ENCODE data around the gene CNTN4. TPM values are rescaled to one million over a fixed set of nuclear protein-coding genes. Genes with fewer than 3 reads are reported as not detected.

Gene CNTN4
- total RNA-seq, 3 donors from 2014 or later: 6.6 to 16.7 (median 16.7) TPM

DNA sequence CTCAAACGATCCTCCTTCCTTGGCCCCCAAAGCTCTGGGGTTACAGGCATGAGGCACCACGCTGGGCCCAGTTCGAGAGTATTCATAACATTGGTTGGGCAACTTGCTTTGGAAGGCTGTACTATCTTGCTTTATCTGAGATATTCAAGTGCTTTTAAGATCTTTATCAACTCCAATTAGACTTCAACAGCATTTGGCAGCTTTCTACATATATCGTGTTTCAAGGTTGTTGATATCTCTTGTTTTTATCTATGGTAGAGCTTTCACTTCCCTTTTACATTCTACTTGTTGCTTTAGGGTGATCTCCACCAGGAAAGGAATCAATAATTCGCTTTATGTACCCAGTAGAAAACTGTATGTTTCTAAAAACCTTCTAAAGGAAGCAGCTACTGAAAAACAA, 616.2 kb downstream of the CNTN4 start:
- TF ChIP-seq POLR2A (IDR thresholded peaks at IDR 0.05) (no peak), POLR2AphosphoS5 (IDR thresholded peaks at IDR 0.05) (no peak)
- TF ChIP-seq, protein P1, sequence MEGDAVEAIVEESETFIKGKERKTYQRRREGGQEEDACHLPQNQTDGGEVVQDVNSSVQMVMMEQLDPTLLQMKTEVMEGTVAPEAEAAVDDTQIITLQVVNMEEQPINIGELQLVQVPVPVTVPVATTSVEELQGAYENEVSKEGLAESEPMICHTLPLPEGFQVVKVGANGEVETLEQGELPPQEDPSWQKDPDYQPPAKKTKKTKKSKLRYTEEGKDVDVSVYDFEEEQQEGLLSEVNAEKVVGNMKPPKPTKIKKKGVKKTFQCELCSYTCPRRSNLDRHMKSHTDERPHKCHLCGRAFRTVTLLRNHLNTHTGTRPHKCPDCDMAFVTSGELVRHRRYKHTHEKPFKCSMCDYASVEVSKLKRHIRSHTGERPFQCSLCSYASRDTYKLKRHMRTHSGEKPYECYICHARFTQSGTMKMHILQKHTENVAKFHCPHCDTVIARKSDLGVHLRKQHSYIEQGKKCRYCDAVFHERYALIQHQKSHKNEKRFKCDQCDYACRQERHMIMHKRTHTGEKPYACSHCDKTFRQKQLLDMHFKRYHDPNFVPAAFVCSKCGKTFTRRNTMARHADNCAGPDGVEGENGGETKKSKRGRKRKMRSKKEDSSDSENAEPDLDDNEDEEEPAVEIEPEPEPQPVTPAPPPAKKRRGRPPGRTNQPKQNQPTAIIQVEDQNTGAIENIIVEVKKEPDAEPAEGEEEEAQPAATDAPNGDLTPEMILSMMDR (IDR thresholded peaks at IDR 0.05): no peak
- no peaks in the 10 kb centered on the region for H3K4me1 ChIP-seq
- H3K27me3 ChIP-seq: no peaks in the 10 kb centered on the region
- H3K36me3 ChIP-seq: no peaks in the 10 kb centered on the region
- H3K9me3 ChIP-seq: no peaks in the 10 kb centered on the region
- no peak for DNase-seq (ENCODE audit: low spot score in 2 of 2)
- H3K27ac ChIP-seq: no peak overlapping the region
- no peak overlapping the region for H3K4me3 ChIP-seq
- intact Hi-C loops (cut with DNase I; ENCODE audit: low total_unique reads): no loop called here

DNA sequence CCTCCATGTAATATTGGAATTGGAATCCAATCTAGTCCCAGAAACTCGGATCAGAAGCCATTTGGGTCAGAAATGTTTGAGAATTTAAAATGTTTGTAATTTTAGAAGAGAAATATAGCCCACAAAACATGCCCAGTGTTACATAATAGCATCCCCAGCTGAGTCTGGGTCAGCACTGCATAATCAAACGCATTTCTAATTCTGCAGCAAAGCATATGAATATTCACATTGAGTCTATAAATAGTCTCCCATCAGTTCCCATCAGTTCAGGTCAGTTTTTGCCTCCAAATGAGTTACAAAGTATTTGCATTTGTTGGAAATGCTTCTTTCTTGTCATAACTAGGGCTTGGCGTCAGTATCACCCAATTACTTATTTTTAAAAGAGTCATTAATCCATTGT, 628.4 kb downstream of the CNTN4 start:
- H3K27me3 ChIP-seq: no peaks in the 10 kb centered on the region
- no peak for DNase-seq (ENCODE audit: low spot score in 2 of 2)
- no peak overlapping the region for H3K27ac ChIP-seq
- no peaks in the 10 kb centered on the region for H3K4me1 ChIP-seq
- intact Hi-C loops (cut with DNase I; ENCODE audit: low total_unique reads): no loop called here
- H3K9me3 ChIP-seq: no peaks in the 10 kb centered on the region
- no peaks in the 10 kb centered on the region for H3K36me3 ChIP-seq
- TF ChIP-seq, protein P1 (IDR thresholded peaks at IDR 0.05): no peak
- TF ChIP-seq POLR2AphosphoS5 (IDR thresholded peaks at IDR 0.05) (no peak), POLR2A (IDR thresholded peaks at IDR 0.05) (no peak)
- no peak overlapping the region for H3K4me3 ChIP-seq

DNA sequence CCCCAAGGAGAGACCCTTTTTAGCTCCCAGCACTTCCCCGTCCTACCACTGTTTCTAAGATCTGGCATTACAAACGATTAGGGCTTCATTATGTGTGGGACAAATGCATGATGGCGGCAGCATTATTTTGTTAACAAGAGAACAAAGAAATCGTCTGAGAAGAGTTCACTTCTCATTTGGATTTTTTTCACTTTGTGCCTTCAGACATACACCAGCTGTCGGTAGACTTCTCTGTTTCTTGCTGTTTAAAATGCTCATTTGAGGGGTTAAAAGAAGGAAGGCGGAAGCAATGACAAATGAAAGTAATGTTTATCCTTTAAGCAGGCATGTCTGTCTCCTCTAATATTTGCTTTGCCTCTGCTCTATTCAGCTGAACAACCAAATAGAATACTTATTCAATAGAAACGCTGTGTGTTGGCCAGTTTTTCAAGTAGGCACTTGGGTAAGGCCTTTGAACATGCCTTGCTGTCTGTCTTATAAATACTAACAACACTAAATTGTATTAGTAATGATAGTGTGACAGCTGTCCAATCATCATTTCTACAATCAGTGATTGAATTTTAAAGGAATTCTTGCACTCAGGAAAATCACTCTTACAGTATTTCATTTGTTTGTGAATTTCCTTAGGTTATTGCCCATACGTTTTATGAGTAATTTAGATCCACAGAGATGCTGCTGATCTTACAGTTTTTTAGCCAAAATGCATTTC, 629.1 kb downstream of the CNTN4 start:
- intact Hi-C loops (cut with DNase I; ENCODE audit: low total_unique reads): no loop called here
- H3K4me1 ChIP-seq: no peaks in the 10 kb centered on the region
- no peaks in the 10 kb centered on the region for H3K9me3 ChIP-seq
- H3K36me3 ChIP-seq: no peaks in the 10 kb centered on the region
- DNase-seq (ENCODE audit: low spot score in 2 of 2): no peak
- H3K4me3 ChIP-seq: no peak overlapping the region
- H3K27ac ChIP-seq: no peak overlapping the region
- TF ChIP-seq, protein P1 (IDR thresholded peaks at IDR 0.05): no peak
- no peak for TF ChIP-seq POLR2A (IDR thresholded peaks at IDR 0.05)
- TF ChIP-seq POLR2AphosphoS5 (IDR thresholded peaks at IDR 0.05): no peak
- H3K27me3 ChIP-seq: no peaks in the 10 kb centered on the region

DNA sequence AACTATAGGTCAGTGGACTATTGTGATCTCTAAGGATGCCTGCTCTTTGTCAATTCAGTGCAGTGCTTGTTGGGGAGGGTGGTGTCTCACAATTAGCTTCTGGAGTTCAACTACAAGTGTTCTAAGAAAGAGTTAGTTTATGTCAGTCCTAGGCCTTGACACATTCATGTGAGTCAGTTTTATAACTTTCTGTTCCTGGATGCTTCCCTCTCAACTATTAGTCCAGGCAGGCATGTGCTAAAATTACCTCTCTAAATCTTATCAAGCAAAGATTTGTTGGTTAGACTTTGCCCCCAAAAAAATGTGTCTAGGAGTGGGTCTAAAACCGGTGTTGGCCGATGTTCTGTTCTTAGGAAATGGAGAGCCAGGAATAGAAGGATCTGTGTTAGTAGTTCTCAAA, 633.2 kb downstream of the CNTN4 start:
- H3K27me3 ChIP-seq: no peaks in the 10 kb centered on the region
- no peak overlapping the region for H3K27ac ChIP-seq
- no peak for TF ChIP-seq POLR2A (IDR thresholded peaks at IDR 0.05)
- TF ChIP-seq, protein P1 (IDR thresholded peaks at IDR 0.05): no peak
- TF ChIP-seq POLR2AphosphoS5 (IDR thresholded peaks at IDR 0.05): no peak
- DNase-seq (ENCODE audit: low spot score in 2 of 2): no peak
- intact Hi-C loops (cut with DNase I; ENCODE audit: low total_unique reads): loop anchor here (5.0 kb wide), 1 partner anchor 285 kb away; no protein-coding TSS in a partner anchor
- no peak overlapping the region for H3K4me3 ChIP-seq
- no peaks in the 10 kb centered on the region for H3K9me3 ChIP-seq
- H3K36me3 ChIP-seq: no peaks in the 10 kb centered on the region
- no peaks in the 10 kb centered on the region for H3K4me1 ChIP-seq

DNA sequence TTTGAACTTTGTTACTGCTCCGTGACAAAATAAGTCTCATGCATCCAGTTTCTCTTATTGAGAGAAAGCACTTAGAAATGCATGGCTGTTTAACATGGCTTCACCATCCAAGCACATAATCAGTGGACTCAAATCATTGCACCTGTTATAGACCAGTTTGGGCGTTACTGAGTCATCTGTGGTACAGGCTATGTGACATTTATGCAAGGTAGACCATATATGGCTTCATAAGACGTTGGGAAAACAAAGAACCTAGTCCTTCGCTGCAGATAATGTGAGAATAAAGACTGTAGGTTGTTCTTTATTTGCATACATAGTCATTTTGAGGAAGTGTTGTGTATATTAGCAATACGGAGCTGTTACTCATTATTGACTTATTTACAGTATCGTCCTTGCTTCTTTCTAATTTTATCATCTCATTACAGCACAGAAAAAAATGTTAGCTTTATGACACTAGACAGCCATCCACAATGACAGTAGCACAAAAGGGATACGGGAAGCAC, 636.8 kb downstream of the CNTN4 start:
- no peaks in the 10 kb centered on the region for H3K36me3 ChIP-seq
- TF ChIP-seq POLR2A (IDR thresholded peaks at IDR 0.05): no peak
- TF ChIP-seq POLR2AphosphoS5 (IDR thresholded peaks at IDR 0.05): no peak
- TF ChIP-seq, protein P1 (IDR thresholded peaks at IDR 0.05): no peak
- H3K4me1 ChIP-seq: no peaks in the 10 kb centered on the region
- H3K27me3 ChIP-seq: no peaks in the 10 kb centered on the region
- H3K4me3 ChIP-seq: no peak overlapping the region
- H3K27ac ChIP-seq: no peak overlapping the region
- intact Hi-C loops (cut with DNase I; ENCODE audit: low total_unique reads): no loop called here
- DNase-seq (ENCODE audit: low spot score in 2 of 2): no peak
- no peaks in the 10 kb centered on the region for H3K9me3 ChIP-seq

All from breast epithelium (tissue), 4 donors.